Activated CD8-positive, alpha-beta memory T cell treated with anti-CD3 and anti-CD28 coated beads for 36 hours (primary cell): Measurements from ENCODE around the gene HOPX. TPM values are rescaled to one million over a fixed set of nuclear protein-coding genes. Genes with fewer than 3 reads are reported as not detected.
"Not testable (repeated sequence)": the region's sequence is repeated elsewhere in the genome, so short reads cannot be mapped to it uniquely, and the experiment has no call there.

Experiments
- CTCF ChIA-PET: fragments of 350-600 bp; sonication (Branson Sonifier 250); formaldehyde crosslinking; loops from one replicate; lab custom pipeline; 2021; ENCODE audit warnings: antibody characterized with exemption; lab: Charles Lee
- POLR2A ChIA-PET: fragments of 350-600 bp; sonication (Branson Sonifier 250); formaldehyde crosslinking; loops from one replicate; lab custom pipeline; 2021; ENCODE audit warnings: antibody characterized with exemption; lab: Charles Lee
- total RNA-seq, 2 experiments: library from RNA; stranded (reverse); gene quantifications; one replicate each; pipeline ENCODE4 v1.2.3, GENCODE V29; 2021

Gene HOPX
- total RNA-seq, 2 experiments from 2014 or later = 146 to 151 TPM

DNA sequence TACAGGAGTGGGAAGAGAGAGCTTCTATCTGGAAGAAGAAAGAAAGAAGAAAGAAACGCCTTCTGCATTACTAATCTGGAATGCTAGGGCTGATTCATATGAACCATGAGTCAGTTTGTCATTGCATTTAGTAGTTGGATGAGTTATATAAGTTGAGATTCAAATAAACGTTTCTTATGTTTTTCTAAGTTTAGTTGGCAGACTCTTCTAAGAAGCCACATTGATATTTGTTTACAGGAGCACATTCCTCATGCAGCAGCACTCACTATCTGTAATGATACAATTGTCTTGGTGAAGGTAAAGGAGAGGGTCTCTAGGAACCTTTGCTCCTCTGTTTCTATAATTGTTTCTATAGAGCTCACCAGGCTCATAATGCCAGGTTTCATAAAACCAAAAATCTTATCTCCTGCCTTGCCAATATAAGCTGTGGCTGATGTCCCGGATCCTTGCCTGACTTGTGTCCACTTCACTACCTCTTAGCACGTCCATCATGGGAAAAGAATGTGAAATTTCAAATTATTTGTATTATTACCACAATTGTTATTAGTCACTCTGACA is 39.5 kb downstream of the HOPX start:
- CTCF ChIA-PET = interaction anchor here (0.7 to 4.2 kb wide), 5 partner anchors 10 to 97 kb away, joined by 3 to 34 read pairs (median 3); no protein-coding TSS in a partner anchor
- POLR2A ChIA-PET = interaction anchor here (0.5 to 3.2 kb wide), 8 partner anchors 11 to 588 kb away, joined by 3 to 73 read pairs (median 4); no protein-coding TSS in a partner anchor

DNA sequence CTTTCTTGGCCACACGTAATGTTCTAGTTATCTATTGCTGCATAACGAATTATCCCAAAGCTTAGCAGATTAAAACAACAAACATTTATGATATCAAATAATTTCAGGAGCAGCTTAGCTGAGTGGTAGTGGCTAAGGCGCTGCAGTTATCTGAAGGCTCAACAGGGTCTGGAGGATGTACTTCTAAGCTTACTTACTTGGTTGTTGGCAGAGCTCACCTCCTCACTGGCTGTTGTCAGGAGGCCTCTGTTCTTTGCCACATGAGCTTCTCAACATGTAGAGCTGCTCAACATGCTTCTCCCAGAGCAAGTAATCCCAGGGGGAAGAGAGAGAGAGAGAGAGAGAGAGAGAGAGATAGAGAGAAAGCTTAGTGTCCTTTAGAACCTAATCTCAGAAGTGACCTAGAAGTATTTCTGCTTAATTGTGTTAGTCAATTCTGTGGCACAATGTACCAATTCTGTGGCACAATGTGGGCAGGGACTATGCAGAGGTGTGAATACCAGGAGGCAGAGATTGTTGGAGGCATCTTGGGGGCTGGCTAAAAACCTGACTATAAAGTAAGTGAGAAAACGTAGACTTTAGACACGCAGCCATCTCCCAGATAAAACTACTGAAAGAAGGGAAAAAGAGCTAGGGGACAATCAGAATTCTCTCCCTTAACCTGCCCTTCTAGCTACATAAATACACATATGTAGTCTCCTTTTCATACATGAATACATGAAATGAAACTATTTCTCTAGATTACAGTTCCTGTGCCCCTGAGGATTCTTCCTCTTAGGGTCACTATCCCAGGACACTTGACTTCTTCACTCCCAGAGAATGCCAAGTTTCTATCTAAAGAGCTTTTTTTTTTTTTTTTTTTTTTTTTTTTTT is 40.2 kb downstream of the HOPX start:
- ChIA-PET CTCF (interaction anchor here (0.9 to 4.2 kb wide), 6 partner anchors 11 to 96 kb away, joined by 3 to 34 read pairs (median 3); no protein-coding TSS in a partner anchor), POLR2A (interaction anchor here (0.5 to 3.2 kb wide), 7 partner anchors 12 to 263 kb away, joined by 3 to 73 read pairs (median 4); no protein-coding TSS in a partner anchor)

GRCh38 chr4:56637791-56638190 is 43.3 kb downstream of the HOPX start:
- ChIA-PET CTCF (interaction anchor here (0.6 to 1.3 kb wide), 3 partner anchors 12 to 252 kb away, joined by 3 to 5 read pairs (median 3); no protein-coding TSS in a partner anchor), POLR2A (no interaction called here)

- POLR2A ChIA-PET = no interaction called here
- CTCF ChIA-PET = interaction anchor here (0.6 to 1.3 kb wide), 2 partner anchors 18 to 253 kb away, joined by 3 to 5 read pairs; no protein-coding TSS in a partner anchor
These were observed 43.9 kb downstream of the HOPX start for GRCh38 chr4:56637154-56637553.

DNA sequence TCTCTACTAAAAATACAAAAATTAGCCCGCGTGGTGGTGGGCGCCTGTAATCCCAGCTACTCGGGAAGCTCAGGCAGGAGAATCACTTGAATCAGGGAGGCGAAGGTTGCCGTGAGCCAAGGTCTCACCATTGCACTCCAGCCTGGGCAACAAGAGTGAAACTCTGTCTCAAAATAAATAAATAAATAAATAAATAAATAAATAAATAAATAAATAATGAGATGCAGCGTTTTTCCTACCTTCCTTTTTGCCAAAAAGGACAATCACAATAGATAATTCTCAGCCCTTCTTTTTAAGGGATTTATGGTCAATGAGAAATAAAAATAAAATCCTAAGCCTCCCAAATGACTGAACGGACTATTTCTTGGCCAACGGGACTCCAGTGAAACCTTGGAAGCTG is 46.1 kb downstream of the HOPX start:
- CTCF ChIA-PET, POLR2A ChIA-PET: not testable (repeated sequence)

- CTCF ChIA-PET = no interaction called here
- POLR2A ChIA-PET = no interaction called here
These were observed 47.6 kb downstream of the HOPX start for GRCh38 chr4:56633486-56633885.

- ChIA-PET POLR2A (no interaction called here), CTCF (no interaction called here)
These were observed 50.0 kb downstream of the HOPX start for GRCh38 chr4:56630876-56631666.

- ChIA-PET CTCF (no interaction called here), POLR2A (no interaction called here)
These were observed 52.5 kb downstream of the HOPX start for GRCh38 chr4:56628592-56628991.

GRCh38 chr4:56627985-56628384 is 53.1 kb downstream of the HOPX start:
- ChIA-PET CTCF (interaction anchor here (0.6 to 1.4 kb wide), 2 partner anchors 13 to 83 kb away, joined by 3 read pairs; no protein-coding TSS in a partner anchor), POLR2A (no interaction called here)

DNA sequence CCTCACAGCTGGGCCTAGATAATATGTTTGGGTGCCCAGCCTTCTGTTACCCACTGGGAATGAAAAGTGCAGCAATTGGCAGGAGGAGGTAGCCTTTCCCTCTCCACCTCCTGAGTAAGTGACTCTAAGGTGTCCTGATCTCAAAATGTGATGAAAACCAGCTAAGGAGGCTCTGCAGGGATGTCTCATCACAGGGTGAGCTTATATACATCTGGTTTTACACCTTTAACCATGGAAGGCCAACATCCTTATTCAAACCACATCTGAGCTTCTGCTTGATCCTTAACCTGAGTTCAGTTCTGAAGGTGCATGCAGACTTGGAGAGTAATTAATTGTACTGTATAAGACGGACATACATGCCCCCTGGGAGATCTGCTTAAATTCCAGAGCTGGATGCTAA is 53.7 kb downstream of the HOPX start:
- CTCF ChIA-PET = interaction anchor here (0.6 to 1.4 kb wide), 2 partner anchors 14 to 82 kb away, joined by 3 read pairs; no protein-coding TSS in a partner anchor
- POLR2A ChIA-PET = no interaction called here

DNA sequence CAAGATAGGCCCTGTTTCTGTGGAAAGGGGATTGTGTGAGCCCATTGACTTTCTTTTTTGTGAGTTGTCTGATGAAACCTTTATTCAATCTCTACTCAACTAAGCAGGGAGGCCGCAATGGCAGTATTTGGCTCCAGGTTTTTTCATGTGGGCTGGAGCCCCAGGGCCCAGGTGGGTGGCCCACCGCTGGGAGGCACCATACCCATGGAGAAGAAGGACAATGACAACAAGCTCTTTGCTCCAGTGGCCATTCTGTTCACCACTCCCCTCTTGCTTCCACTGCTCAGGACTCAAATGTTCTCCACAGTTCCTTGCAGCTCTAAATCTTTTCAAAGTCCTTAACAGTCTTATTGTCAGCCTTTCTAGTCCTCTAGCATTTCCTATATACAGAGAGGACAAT is 54.1 kb downstream of the HOPX start:
- ChIA-PET CTCF (interaction anchor here (1.4 kb wide), 1 partner anchor 14 kb away, joined by 3 read pairs; no protein-coding TSS in a partner anchor), POLR2A (no interaction called here)

DNA sequence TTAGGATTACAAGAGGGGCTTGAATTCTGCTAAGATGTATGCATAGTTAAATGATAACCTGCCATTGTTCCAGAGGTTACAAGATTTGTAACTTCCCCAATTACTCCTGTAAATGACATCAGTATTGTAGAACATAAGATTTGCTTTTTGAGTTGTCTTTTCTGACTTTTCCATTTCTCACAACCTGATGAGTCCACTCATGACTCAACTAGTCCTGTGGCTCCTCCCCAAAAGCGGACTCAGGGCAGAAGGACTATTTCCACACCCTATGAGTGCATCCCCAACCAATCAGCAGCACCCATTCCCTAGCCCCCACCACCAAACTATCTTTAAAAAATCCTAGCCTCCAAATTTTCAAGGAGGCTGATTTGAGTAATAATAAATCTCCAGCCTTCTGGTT is 54.7 kb downstream of the HOPX start:
- CTCF ChIA-PET = interaction anchor here (1.4 kb wide), 1 partner anchor 15 kb away, joined by 3 read pairs; no protein-coding TSS in a partner anchor
- POLR2A ChIA-PET = no interaction called here

DNA sequence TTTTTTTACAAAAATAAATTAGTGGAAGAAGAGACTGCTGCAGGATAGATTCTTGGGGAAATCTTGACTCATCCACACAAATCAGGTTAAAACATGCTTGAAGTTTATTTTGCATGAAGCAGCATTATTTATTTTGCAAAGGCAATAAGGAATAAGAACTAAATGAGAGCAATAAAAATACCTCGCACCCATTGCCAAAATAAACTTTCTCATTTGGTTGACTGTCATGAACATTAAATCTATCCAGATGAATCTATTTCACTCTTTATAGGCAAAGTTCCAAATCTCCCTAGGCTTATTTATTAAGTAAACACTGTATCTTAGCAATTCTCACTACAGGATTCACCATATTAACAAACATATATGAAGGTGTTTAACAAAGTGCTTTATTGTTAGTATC is 58.9 kb downstream of the HOPX start:
- CTCF ChIA-PET = no interaction called here
- POLR2A ChIA-PET = no interaction called here

- CTCF ChIA-PET = interaction anchor here (0.9 kb wide), 1 partner anchor 30 kb away, joined by 4 read pairs; no protein-coding TSS in a partner anchor
These were observed 61.3 kb downstream of the HOPX start for GRCh38 chr4:56619816-56620215.

GRCh38 chr4:56619160-56619559 is 61.9 kb downstream of the HOPX start:
- POLR2A ChIA-PET = interaction anchor here (0.6 to 1.0 kb wide), 2 partner anchors 22 to 30 kb away, joined by 3 to 5 read pairs; no protein-coding TSS in a partner anchor
- CTCF ChIA-PET = interaction anchor here (1.0 kb wide), 1 partner anchor 29 kb away, joined by 3 read pairs; no protein-coding TSS in a partner anchor

More at GRCh38 chr4:56619816-56620215, 61.3 kb downstream of the HOPX start:
- POLR2A ChIA-PET = interaction anchor here (0.6 to 1.0 kb wide), 2 partner anchors 29 to 137 kb away, joined by 4 to 5 read pairs; no protein-coding TSS in a partner anchor

DNA sequence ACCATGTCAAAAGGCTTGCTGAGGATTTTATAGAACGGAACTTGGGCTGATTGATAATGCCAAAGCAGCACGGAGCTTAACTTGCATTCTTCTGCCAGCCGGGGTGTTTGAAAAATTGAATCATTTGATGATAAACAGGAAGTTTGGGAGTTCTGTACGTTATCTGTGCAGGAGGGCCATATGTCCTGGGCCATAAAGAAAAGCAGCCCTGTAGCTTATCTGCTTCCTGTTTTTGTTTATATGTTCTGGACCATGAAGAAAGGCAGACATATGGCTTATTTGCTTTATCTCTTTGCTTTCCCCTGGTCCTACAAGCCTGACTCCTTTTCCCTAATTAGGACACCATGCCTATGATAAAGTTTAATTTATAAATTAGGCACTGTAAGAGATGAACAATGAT is 62.4 kb downstream of the HOPX start:
- CTCF ChIA-PET = interaction anchor here (1.0 kb wide), 1 partner anchor 29 kb away, joined by 3 read pairs; no protein-coding TSS in a partner anchor
- POLR2A ChIA-PET = interaction anchor here (0.6 kb wide), 1 partner anchor 22 kb away, joined by 3 read pairs; no protein-coding TSS in a partner anchor

DNA sequence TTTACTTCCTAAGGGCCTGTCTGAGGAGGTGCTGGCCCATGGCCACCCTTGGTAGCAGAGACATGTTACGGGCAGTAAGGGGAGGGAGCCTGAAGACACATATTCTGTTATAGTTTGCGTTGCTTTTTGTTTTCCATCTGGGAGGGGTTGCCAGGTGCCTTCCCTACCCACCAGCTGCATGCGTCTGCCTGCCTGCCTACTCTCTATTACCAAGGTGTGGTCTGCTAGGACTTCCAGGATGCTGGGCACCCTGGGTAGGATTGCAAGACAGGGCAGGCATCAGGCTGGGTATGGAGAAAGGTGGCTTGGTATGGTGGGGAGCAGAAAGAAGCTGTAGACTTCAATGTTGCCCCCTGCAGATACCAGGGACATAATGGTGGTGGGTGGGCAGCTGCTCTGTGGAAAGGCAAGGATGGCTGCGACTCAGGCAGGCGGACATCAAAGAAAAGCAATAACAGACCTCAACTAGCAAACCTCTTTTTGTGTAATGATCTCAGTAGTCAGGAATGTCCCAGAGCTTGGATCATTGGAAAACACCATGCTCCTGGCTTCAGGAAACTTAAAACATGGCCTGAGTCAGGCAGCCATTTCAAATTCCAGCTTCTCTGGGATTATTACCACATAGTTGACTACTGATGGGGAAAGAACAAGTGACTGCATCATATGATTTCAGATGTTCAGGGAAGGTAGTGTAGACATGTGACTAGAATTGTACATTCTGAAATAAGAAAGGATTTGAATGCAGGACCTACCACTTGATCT is 67.8 kb downstream of the HOPX start:
- ChIA-PET POLR2A (no interaction called here), CTCF (interaction anchor here (0.9 kb wide), 1 partner anchor 37 kb away, joined by 3 read pairs; no protein-coding TSS in a partner anchor)

- POLR2A ChIA-PET = no interaction called here
These were observed 68.8 kb downstream of the HOPX start for GRCh38 chr4:56612282-56612681.

More at GRCh38 chr4:56612282-56612681, 68.8 kb downstream of the HOPX start:
- CTCF ChIA-PET = no interaction called here
